HG03045 (cell line): Measurements from ENCODE around the gene CLSTN2.

Source experiments
- ATAC-seq: cut with Tn5 transposase; IDR thresholded peaks from one replicate; pipeline ENCODE4 v1.9.1; 2021; ENCODE audit warnings: mild to moderate bottlenecking, moderate library complexity; ENCODE audit not compliant: unreplicated experiment

Gene CLSTN2

GRCh38 chr3:140529096-140529495 lies 594.1 kb downstream of the CLSTN2 start:
- no peak for ATAC-seq

GRCh38 chr3:140529558-140529957 lies 594.6 kb downstream of the CLSTN2 start:
- no peak for ATAC-seq

- no peak for ATAC-seq
Observed at GRCh38 chr3:140530131-140530530, 595.1 kb downstream of the CLSTN2 start.

GRCh38 chr3:140530603-140531002 lies 595.6 kb downstream of the CLSTN2 start:
- ATAC-seq: no peak

- ATAC-seq: no peak
Observed at GRCh38 chr3:140532793-140533330, 597.9 kb downstream of the CLSTN2 start.

GRCh38 chr3:140536926-140537726 lies 602.1 kb downstream of the CLSTN2 start:
- no peak for ATAC-seq

- ATAC-seq: no peak
Observed at GRCh38 chr3:140537727-140538082, 602.7 kb downstream of the CLSTN2 start.

GRCh38 chr3:140540262-140540661 lies 605.3 kb downstream of the CLSTN2 start:
- no peak for ATAC-seq

- no peak for ATAC-seq
Observed at GRCh38 chr3:140541975-140542653, 607.1 kb downstream of the CLSTN2 start.

- ATAC-seq: no peak
Observed at GRCh38 chr3:140545197-140545596, 610.2 kb downstream of the CLSTN2 start.

- ATAC-seq: no peak
Observed at GRCh38 chr3:140545756-140546155, 610.8 kb downstream of the CLSTN2 start.

GRCh38 chr3:140546649-140547048 lies 611.7 kb downstream of the CLSTN2 start:
- ATAC-seq: no peak

GRCh38 chr3:140552403-140552802 lies 617.4 kb downstream of the CLSTN2 start:
- ATAC-seq: no peak

- no peak for ATAC-seq
Observed at GRCh38 chr3:140552898-140553297, 617.9 kb downstream of the CLSTN2 start.

GRCh38 chr3:140553591-140553990 lies 618.6 kb downstream of the CLSTN2 start:
- no peak for ATAC-seq

- no peak for ATAC-seq
Observed at GRCh38 chr3:140555666-140556065, 620.7 kb downstream of the CLSTN2 start.

GRCh38 chr3:140557476-140557875 lies 622.5 kb downstream of the CLSTN2 start:
- no peak for ATAC-seq

- no peak for ATAC-seq
Observed at GRCh38 chr3:140559546-140559945, 624.6 kb downstream of the CLSTN2 start.

- no peak for ATAC-seq
Observed at GRCh38 chr3:140563206-140563760, 628.3 kb downstream of the CLSTN2 start.

GRCh38 chr3:140568131-140568530 lies 633.1 kb downstream of the CLSTN2 start:
- ATAC-seq: no peak

GRCh38 chr3:140568842-140569520 lies 634.0 kb downstream of the CLSTN2 start:
- ATAC-seq: no peak
